GM12892 (cell line): ENCODE data around the gene PYGB.
A peak's percentile ranks its signal among the peaks of the same experiment; 100 is the strongest.

ENCODE experiments used
- POLR2A ChIP-seq: IDR thresholded peaks from 2 replicates; pipeline ENCODE4 v1.6.1; 2011; ENCODE audit warnings: low read depth, low read length, control low read depth
- POLR2AphosphoS5 ChIP-seq: IDR thresholded peaks from 2 replicates; pipeline ENCODE4 v1.6.1; 2011; ENCODE audit warnings: low read depth, low read length, control low read depth

DNA sequence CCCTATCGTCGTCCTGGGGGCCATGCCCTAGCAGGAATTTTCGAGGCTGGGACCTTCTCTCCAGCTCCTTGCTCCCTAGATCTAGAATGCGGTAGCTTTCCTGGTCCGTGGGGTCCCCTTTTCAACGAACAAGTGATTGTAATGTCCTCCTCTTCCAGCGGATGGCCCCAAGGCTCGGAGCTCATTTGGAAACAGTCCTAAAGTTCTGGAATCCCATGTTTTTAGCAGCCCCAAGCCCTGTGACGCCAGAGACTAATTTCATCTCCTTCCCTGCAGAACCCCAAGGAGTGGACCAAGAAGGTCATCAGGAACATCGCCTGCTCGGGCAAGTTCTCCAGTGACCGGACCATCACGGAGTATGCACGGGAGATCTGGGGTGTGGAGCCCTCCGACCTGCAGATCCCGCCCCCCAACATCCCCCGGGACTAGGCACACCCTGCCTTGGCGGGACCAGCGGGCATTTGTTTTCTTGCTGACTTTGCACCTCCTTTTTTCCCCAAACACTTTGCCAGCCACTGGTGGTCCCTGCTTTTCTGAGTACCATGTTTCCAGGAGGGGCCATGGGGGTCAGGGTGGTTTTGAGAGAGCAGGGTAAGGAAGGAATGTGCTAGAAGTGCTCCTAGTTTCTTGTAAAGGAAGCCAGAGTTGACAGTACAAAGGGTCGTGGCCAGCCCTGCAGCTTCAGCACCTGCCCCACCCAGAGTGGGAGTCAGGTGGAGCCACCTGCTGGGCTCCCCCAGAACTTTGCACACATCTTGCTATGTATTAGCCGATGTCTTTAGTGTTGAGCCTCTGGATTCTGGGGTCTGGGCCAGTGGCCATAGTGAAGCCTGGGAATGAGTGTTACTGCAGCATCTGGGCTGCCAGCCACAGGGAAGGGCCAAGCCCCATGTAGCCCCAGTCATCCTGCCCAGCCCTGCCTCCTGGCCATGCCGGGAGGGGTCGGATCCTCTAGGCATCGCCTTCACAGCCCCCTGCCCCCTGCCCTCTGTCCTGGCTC lies 48.5 kb downstream of the PYGB start:
- peak; percentile 16; the same call in 1 of the 2 replicates for TF ChIP-seq POLR2A
- no peak for TF ChIP-seq POLR2AphosphoS5
